ENCODE results near the gene RAI2.

The RAI2 gene

DNA sequence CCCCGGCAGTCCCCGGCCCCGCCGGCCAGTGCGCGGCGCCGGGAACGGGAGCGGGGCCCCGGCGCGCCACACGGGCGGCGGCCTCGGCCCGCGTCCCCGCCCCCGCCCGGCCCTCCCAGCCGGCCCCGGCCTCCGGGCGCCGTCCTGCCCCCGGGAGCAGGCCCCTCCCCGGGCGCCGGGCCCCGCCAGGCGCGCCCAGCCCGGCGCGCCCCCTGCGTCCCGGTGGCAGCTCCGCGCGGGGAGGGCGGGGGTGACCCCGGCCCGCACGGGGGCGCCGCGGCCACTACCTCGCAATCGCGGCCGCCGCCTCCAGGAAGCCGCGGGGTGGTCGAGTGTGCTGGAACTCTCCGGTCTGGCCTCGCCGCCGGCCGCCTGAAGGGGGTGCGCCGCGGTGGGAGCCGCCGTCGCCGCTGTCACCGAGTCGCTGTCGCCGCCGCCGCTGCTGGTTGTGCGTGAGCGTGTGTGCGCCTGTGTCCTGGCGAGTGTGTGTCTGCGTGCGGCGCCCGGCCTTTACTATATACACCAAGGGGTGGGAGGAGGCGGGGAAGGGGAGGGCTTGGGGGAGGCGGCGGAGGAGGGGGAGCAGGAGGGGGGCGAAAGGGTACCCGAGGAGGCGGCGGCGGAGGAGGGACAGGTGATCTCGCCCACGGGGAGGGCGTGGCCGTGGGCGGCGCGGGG is at the start of gene RAI2:
TSS of gene RAI2 (minus strand) at position 488 of the 678 bp plus-strand sequence. CDS start 59,288 bp downstream, outside the sequence.
- TF ChIP-seq SUZ12 (IDR thresholded peaks at IDR 0.05) (no peak), CTBP1 (IDR thresholded peaks at IDR 0.05; ENCODE audit: borderline replicate concordance) (no peak), BHLHE40 (IDR thresholded peaks at IDR 0.05; ENCODE audit: borderline replicate concordance) (no peak), ARNT (IDR thresholded peaks at IDR 0.05) (no peak), TARDBP (IDR thresholded peaks at IDR 0.05) (no peak), SP1 (IDR thresholded peaks at IDR 0.05) (no peak), FOXM1 (IDR thresholded peaks at IDR 0.05; ENCODE audit: borderline replicate concordance) (no peak), FOXA1 (IDR thresholded peaks at IDR 0.05) (no peak), LEF1 (IDR thresholded peaks at IDR 0.05; ENCODE audit: borderline replicate concordance) (no peak), ELF4 (IDR thresholded peaks at IDR 0.05) (no peak), HDGF (IDR thresholded peaks at IDR 0.05; ENCODE audit: borderline replicate concordance) (no peak), L3MBTL2 (conservative IDR thresholded peaks at IDR 0.05) (no peak), NFRKB (IDR thresholded peaks at IDR 0.05) (no peak), ZNF384 (IDR thresholded peaks at IDR 0.05) (no peak), FOXK2 (IDR thresholded peaks at IDR 0.05) (no peak)
- TF ChIP-seq, protein P1, sequence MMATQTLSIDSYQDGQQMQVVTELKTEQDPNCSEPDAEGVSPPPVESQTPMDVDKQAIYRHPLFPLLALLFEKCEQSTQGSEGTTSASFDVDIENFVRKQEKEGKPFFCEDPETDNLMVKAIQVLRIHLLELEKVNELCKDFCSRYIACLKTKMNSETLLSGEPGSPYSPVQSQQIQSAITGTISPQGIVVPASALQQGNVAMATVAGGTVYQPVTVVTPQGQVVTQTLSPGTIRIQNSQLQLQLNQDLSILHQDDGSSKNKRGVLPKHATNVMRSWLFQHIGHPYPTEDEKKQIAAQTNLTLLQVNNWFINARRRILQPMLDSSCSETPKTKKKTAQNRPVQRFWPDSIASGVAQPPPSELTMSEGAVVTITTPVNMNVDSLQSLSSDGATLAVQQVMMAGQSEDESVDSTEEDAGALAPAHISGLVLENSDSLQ (IDR thresholded peaks at IDR 0.05) = no peak
- ChIA-PET CTCF (interaction anchor here (1.7 kb wide), 1 partner anchor 48 kb away, joined by 6 read pairs; no protein-coding TSS in a partner anchor), POLR2A (interaction anchor here (1.8 kb wide), 1 partner anchor 10 kb away, joined by 4 read pairs; no protein-coding TSS in a partner anchor)
- peak; percentile 40 for DNase-seq (ENCODE audit: extremely low spot score)

DNA sequence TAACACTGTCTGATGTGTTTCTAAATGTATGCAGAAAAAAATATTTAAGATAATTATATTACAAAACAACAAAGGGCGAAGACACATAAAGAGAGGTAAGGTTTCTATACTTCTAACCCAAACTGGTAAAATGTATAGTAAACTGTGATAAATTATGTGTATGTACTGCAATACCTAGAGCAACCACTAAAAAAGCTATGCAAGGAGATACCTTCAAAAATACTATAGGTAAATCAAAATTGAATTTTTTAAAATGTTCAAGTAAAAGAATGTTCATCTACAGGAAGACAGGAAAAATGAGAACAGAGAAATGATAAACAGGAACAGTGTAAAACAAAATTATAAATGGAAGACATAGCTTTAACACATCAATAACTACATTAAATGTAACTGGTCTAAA is 27.3 kb upstream of the RAI2 start:
- POLR2A ChIA-PET = no interaction called here
- TF ChIP-seq HDGF (IDR thresholded peaks at IDR 0.05; ENCODE audit: borderline replicate concordance) = no peak
- no peak for TF ChIP-seq L3MBTL2 (conservative IDR thresholded peaks at IDR 0.05)
- no peak for TF ChIP-seq CTBP1 (IDR thresholded peaks at IDR 0.05; ENCODE audit: borderline replicate concordance)
- CTCF ChIA-PET = no interaction called here
- no peak for DNase-seq (ENCODE audit: extremely low spot score)

- TF ChIP-seq CTBP1 (IDR thresholded peaks at IDR 0.05; ENCODE audit: borderline replicate concordance) (no peak), TARDBP (IDR thresholded peaks at IDR 0.05) (no peak), SP1 (IDR thresholded peaks at IDR 0.05) (no peak), FOXM1 (IDR thresholded peaks at IDR 0.05; ENCODE audit: borderline replicate concordance) (no peak), ARNT (IDR thresholded peaks at IDR 0.05) (no peak), BHLHE40 (IDR thresholded peaks at IDR 0.05; ENCODE audit: borderline replicate concordance) (no peak), ZNF384 (IDR thresholded peaks at IDR 0.05) (no peak)
- no peak for DNase-seq (ENCODE audit: extremely low spot score)
- ChIA-PET CTCF (no interaction called here), POLR2A (no interaction called here)
These were observed 21.6 kb upstream of the RAI2 start for GRCh38 chrX:17882680-17883079.

GRCh38 chrX:17878028-17878670 is 17.1 kb upstream of the RAI2 start:
- CTCF ChIA-PET = no interaction called here
- POLR2A ChIA-PET = no interaction called here

GRCh38 chrX:17876135-17876534 is 15.0 kb upstream of the RAI2 start:
- POLR2A ChIA-PET = no interaction called here
- CTCF ChIA-PET = no interaction called here
- TF ChIP-seq ELF4 (IDR thresholded peaks at IDR 0.05) (no peak), BHLHE40 (IDR thresholded peaks at IDR 0.05; ENCODE audit: borderline replicate concordance) (no peak), SUZ12 (IDR thresholded peaks at IDR 0.05) (no peak), TARDBP (IDR thresholded peaks at IDR 0.05) (no peak), L3MBTL2 (conservative IDR thresholded peaks at IDR 0.05) (no peak), FOXK2 (IDR thresholded peaks at IDR 0.05) (no peak), ZNF384 (IDR thresholded peaks at IDR 0.05) (no peak), ARNT (IDR thresholded peaks at IDR 0.05) (no peak), LEF1 (IDR thresholded peaks at IDR 0.05; ENCODE audit: borderline replicate concordance) (no peak), NFRKB (IDR thresholded peaks at IDR 0.05) (no peak), FOXM1 (IDR thresholded peaks at IDR 0.05; ENCODE audit: borderline replicate concordance) (no peak), HDGF (IDR thresholded peaks at IDR 0.05; ENCODE audit: borderline replicate concordance) (no peak), CTBP1 (IDR thresholded peaks at IDR 0.05; ENCODE audit: borderline replicate concordance) (no peak), SP1 (IDR thresholded peaks at IDR 0.05) (no peak), FOXA1 (IDR thresholded peaks at IDR 0.05) (no peak)
- TF ChIP-seq, protein P1 (IDR thresholded peaks at IDR 0.05) = no peak
- no peak for DNase-seq (ENCODE audit: extremely low spot score)

More at GRCh38 chrX:17878028-17878670, 17.1 kb upstream of the RAI2 start:
- TF ChIP-seq L3MBTL2 (conservative IDR thresholded peaks at IDR 0.05) (no peak), FOXA1 (IDR thresholded peaks at IDR 0.05) (no peak), ZNF384 (IDR thresholded peaks at IDR 0.05) (no peak), FOXK2 (IDR thresholded peaks at IDR 0.05) (no peak), NFRKB (IDR thresholded peaks at IDR 0.05) (no peak), CTBP1 (IDR thresholded peaks at IDR 0.05; ENCODE audit: borderline replicate concordance) (no peak)
- DNase-seq (ENCODE audit: extremely low spot score) = no peak

- ChIA-PET POLR2A (no interaction called here), CTCF (no interaction called here)
- no peak for DNase-seq (ENCODE audit: extremely low spot score)
- no peak for TF ChIP-seq BHLHE40 (IDR thresholded peaks at IDR 0.05; ENCODE audit: borderline replicate concordance)
These were observed 8.5 kb upstream of the RAI2 start for GRCh38 chrX:17869580-17869979.

GRCh38 chrX:17861489-17862011 is 452 bp upstream of the RAI2 start:
- DNase-seq (ENCODE audit: extremely low spot score) = no peak
- TF ChIP-seq TARDBP (IDR thresholded peaks at IDR 0.05) (no peak), L3MBTL2 (conservative IDR thresholded peaks at IDR 0.05) (no peak), CTBP1 (IDR thresholded peaks at IDR 0.05; ENCODE audit: borderline replicate concordance) (no peak), FOXM1 (IDR thresholded peaks at IDR 0.05; ENCODE audit: borderline replicate concordance) (no peak), FOXA1 (IDR thresholded peaks at IDR 0.05) (no peak), ELF4 (IDR thresholded peaks at IDR 0.05) (no peak), NFRKB (IDR thresholded peaks at IDR 0.05) (no peak), LEF1 (IDR thresholded peaks at IDR 0.05; ENCODE audit: borderline replicate concordance) (no peak), HDGF (IDR thresholded peaks at IDR 0.05; ENCODE audit: borderline replicate concordance) (no peak), FOXK2 (IDR thresholded peaks at IDR 0.05) (no peak), SP1 (IDR thresholded peaks at IDR 0.05) (no peak), ARNT (IDR thresholded peaks at IDR 0.05) (no peak), SUZ12 (IDR thresholded peaks at IDR 0.05) (no peak), ZNF384 (IDR thresholded peaks at IDR 0.05) (no peak), BHLHE40 (IDR thresholded peaks at IDR 0.05; ENCODE audit: borderline replicate concordance) (no peak)
- TF ChIP-seq, protein P1 (IDR thresholded peaks at IDR 0.05) = no peak
- POLR2A ChIA-PET = no interaction called here
- CTCF ChIA-PET = no interaction called here
